Transverse colon (tissue), 4 donors: Measurements from ENCODE around the gene ANKFN1.

Experiments
- CTCF ChIP-seq, 5 experiments: fragments of 200-600 bp in 3 of 5; fragments of 450-650 bp in 2 of 5; sonication (generic) in 3 of 5; IDR thresholded peaks; 1 replicate in 2 of 5; 2 replicates in 3 of 5; pipeline ENCODE4 v1.5.1; 2016 to 2017; ENCODE audit warnings: antibody characterized with exemption in 5 of 5, inconsistent platforms in 3 of 5, mild to moderate bottlenecking in 2 of 5, moderate library complexity in 1 of 5
- EP300 ChIP-seq: sonication (generic); formaldehyde crosslinking; IDR thresholded peaks from one replicate; pipeline ENCODE4 v1.6.1; 2017; ENCODE audit warnings: antibody characterized with exemption, low read depth
- POLR2AphosphoS5 ChIP-seq, 3 donors: sonication (generic); formaldehyde crosslinking; IDR thresholded peaks; one replicate each; pipeline ENCODE4 v1.6.1; 2016; ENCODE audit warnings: antibody characterized with exemption in 3 of 3

GRCh38 chr17:56298846-56299245 is 145.6 kb downstream of the ANKFN1 start:
- TF ChIP-seq CTCF (IDR thresholded peaks at IDR 0.05) (no peak), POLR2AphosphoS5 (IDR thresholded peaks at IDR 0.05) (no peak), EP300 (no peak)
